GM19240 (cell line): ENCODE data around the gene IL1R2.
"Not testable (repeated sequence)": the region's sequence is repeated elsewhere in the genome, so short reads cannot be mapped to it uniquely, and the experiment has no call there.

Source experiments
- DNase-seq: peaks from one replicate; pipeline ENCODE4 v3.0.0; 2011; ENCODE audit warnings: low spot score; ENCODE audit not compliant: insufficient read length

The IL1R2 gene

GRCh38 chr2:101998896-101999789 is 7.4 kb downstream of the IL1R2 start:
- DNase-seq = no peak

GRCh38 chr2:102000012-102000411 is 8.3 kb downstream of the IL1R2 start:
- DNase-seq = no peak

DNA sequence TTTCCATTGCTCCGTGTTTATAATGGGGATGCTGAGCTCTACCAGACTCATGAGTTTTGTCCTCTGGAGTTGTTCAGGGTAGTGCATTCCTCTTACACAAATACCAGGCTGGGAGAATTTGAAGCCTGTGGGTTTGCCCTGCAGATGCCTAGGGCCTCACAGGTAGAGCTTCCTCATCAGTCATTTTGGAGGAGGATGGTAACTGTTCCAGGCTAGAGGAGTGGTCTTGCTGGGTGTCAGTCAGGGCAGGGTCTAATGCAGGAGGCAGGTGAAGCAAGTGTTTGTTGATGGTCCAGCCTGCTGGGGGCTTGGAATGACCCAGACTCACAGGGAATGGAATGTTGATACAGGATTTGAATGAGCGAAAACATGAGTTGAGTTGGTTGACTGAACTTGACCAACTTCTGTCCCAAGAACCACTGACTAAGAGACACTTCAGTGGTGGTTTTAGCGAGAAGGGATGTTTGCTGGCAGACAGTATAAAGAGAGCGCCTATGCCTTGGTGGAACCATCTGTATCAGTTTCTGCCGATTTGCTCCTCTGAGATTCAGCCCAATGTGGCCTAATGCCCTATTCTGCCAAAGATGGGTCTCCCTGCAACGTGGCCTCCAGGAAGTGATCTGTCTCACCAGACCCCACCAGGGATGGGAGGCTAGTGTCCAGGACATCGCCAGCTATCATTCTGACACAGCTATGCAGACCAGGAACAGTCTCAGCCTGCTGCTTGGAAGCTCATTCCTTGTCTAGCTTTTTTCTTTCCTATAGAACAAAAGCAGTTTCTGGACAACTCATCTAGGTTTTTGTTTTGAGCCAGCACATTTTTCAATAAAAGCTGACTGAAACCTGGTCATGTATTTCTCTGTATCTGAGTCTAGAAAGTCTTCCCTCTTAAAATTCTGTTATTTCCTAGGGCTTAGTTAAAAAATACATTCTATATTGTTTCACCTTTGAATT is 9.3 kb downstream of the IL1R2 start:
- no peak for DNase-seq

- DNase-seq = no peak
These were observed 10.0 kb downstream of the IL1R2 start for GRCh38 chr2:102001767-102002142.

DNA sequence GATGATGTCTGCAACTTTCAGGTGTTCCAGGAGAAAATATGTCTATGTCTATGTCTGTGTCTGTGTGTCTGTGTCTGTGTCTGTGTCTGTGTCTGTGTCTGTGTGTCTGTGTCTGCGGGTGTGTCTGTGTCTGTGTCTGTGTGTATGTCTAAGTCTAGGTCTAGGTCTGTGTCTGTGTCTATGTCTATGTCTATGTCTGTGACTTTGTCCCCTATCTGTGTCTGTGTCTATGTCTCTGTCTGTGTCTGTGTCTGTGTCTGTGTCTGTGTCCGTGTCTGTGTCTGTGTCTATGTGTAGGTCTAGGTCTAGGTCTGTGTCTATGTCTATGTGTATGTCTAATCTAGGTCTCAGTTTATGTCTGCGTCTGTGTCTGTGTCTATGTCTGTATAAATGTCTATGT is 10.5 kb downstream of the IL1R2 start:
- no peak for DNase-seq

DNA sequence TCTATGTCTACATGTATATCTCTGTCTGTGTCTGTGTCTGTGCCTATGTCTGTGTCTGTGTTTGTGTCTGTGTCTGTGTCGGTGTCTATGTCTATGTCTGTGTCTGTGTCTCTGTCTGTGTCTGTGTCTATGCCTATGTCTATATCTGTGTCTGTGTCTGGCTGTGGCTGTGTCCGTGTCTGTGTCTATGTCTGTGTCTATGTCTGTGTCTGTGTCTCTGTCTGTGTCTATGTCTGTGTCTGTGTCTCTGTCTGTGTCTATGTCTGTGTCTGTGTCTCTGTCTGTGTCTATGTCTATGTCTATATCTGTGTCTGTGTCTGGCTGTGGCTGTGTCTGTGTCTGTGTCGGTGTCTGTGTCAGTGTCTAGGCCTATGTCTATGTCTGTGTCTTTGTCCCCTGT is 11.1 kb downstream of the IL1R2 start:
- DNase-seq = not testable (repeated sequence)

DNA sequence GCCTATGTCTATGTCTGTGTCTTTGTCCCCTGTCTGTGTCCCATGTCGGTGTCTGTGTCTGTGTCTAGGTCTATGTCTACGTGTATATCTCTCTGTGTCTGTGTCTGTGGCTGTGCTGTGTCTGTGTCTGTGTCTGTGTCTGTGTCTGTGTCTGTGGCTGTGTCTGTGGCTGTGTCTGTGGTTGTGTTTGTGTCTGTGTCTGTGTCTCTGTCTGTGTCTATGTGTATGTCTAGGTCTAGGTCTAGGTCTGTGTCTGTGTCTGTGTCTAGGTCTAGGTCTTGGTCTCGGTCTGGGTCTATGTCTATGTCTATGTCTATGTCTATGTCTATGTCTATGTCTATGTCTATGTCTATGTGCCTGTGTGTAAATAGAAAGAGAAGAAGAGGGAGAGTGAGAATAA is 11.9 kb downstream of the IL1R2 start:
- DNase-seq = no peak

DNA sequence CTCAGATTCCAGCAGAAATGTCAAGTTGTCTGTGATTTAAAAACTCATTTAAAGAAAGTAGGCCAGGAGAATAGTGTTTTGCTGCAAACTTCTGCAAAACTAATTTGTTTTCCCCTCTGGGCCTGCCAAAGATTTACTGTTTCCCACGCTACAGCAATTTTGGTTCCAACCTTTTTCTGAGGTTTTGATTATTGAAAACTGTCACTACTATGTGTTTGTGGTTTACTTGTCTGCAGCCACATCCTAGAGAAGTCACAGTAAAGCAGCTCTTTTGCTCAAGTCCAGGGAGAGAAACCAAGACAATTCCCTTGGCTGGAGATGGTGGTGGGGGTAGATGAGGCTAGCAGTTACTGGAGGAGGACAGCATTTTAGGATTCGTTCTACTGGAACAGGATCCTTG is 12.8 kb downstream of the IL1R2 start:
- no peak for DNase-seq

DNA sequence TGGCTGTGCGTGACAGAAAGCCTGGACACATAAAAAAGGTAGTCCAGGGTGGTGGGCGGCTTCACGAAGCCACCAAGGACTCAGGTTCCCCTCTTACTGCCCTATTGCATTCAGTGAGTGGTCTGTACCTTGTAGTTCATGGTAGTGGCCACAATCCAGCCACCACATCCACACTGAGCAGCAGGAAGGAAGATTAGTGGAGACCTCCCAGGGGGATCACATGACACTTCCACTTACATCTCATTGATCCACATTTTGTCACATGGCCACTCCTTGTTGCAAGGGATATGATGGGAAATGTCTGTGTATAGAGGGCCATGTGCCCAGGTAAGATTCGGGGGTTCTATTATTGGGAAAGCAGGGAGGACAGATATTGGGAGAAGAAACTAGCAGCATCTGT is 13.7 kb downstream of the IL1R2 start:
- no peak for DNase-seq

DNA sequence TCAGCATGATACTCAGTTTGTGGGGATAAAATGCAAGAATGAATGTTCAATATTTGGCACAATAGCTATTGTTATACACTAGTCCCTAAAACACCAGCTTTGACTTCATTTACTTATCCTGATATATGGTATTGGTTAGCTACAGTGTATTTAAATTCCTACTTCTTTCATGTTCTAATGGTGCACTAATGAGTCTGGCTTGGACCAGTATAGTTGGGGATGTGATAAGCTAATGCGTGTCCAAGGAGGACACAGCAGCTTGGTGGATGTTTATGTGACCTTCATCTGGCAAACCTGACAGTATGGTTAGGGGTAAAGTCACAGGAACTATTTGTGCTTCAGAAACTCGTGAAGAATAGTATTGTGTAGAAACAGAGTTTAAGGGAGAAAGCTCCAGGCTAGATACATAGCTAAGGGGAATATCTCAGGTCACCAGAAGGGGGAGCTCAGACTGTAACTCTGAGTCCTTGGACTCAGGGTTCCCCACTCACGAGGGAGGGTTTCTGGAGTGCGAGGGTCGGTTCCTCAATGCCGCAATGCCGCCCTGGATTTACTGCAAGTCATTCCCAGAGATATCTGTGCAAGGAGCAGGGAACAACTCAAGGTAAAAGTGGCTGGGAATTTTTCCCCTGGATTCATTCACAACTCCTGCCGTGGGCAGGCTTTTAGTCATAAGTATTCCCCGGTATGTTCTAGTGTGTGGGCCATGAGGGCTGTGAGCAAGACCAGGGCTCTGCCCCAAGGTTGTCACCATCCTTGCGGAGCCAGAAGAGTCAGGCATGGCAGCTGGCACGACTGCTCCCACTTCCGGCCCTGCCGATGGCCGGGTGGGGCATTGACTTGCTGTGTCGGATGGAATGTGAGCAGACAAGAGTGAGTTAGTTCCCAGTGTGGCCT is 14.5 kb downstream of the IL1R2 start:
- no peak for DNase-seq

- DNase-seq = no peak
These were observed 15.1 kb downstream of the IL1R2 start for GRCh38 chr2:102006886-102007278.

GRCh38 chr2:102008490-102008889 is 16.7 kb downstream of the IL1R2 start:
- no peak for DNase-seq

DNA sequence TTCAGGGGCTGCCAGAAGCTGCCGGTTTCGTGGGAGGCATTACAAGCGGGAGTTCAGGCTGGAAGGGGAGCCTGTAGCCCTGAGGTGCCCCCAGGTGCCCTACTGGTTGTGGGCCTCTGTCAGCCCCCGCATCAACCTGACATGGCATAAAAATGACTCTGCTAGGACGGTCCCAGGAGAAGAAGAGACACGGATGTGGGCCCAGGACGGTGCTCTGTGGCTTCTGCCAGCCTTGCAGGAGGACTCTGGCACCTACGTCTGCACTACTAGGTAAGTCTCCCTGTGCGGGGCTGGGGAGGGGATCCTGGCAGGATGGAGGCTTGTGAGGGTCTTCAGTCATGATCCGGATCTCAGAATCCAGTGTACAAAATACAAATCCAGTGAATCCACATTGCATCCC is 17.8 kb downstream of the IL1R2 start:
- no peak for DNase-seq

GRCh38 chr2:102010902-102011301 is 19.1 kb downstream of the IL1R2 start:
- DNase-seq = no peak

DNA sequence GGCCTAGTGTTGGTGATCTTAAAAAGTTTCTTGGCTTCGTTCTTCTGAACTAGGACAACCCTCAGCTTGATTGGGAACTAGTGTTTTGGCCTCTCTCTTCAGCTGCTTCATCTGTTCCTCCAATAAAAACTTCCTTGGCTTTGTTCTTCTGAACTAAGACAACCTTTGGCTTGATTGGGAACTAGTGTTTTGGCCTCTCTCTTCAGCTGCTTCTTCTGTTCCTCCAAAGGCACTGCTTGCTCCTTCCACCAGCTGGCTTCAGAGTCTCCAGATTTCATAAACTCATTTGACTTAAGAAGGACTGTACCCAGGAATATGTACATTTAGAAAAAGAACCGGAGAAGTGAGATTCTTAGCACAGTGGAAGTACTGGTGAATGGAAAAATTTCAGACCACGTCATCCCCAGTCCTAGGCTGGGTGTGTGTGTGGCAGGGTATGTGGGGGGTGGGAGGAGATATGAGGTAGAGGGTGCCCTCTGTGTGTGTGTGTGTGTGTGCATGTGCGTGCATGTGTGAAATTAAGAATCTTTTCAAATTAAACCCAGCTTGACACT is 20.4 kb downstream of the IL1R2 start:
- no peak for DNase-seq

DNA sequence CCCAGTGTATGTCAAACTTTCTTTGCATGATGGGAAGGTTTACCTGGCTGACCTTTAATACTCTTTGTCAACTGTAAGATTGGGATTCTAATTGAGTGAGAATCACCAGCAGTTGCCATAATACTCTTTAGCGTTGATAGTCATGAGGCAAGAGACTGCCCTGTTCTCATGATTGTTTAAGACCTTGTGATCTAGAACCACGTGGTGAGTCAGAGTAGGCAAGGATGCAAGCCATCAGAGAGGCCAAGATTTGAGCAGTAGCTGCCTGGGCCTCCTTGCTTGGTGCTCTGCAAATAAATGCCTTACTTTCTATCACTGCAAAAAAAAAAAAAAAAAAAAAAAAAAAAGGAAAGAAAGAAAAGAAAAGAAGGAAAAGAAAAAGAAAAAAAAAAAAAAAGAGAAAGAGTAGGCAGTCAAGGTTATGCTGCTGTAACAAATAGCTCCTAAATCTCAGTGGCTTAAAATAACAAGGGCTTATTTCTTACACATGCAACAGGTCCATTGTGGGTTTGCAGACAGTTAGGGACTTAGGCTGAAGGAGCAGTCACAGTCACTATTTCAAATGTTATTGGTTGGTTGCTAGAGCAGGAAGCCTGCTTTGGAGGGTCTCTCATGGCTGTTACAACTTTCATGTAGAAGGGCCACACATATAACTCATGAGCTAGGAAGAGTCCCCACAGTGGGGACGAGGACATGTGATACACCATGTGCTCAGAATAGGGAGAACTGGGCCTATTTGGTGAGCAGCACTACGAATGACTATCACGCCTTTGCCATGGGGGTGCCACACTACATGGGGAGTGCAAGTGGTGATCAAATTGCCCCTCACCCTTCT is 21.7 kb downstream of the IL1R2 start:
- no peak for DNase-seq

DNA sequence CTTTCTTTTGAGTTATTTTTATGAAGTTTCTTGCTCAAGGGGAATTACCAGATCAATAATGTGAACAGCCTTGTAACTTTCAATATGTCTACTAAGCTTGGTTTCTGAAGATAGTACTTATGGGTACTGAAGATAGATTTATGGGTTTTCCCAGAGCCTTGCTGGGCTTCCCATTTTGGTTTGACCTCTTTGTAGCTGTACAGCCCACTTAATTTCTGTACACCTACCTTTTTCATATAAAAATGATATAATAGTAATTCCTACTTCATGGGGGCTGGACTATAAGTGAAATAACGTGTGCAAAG is 22.2 kb downstream of the IL1R2 start:
- no peak for DNase-seq

GRCh38 chr2:102015399-102015798 is 23.6 kb downstream of the IL1R2 start:
- no peak for DNase-seq

- no peak for DNase-seq
These were observed 24.7 kb downstream of the IL1R2 start for GRCh38 chr2:102016399-102016955.

DNA sequence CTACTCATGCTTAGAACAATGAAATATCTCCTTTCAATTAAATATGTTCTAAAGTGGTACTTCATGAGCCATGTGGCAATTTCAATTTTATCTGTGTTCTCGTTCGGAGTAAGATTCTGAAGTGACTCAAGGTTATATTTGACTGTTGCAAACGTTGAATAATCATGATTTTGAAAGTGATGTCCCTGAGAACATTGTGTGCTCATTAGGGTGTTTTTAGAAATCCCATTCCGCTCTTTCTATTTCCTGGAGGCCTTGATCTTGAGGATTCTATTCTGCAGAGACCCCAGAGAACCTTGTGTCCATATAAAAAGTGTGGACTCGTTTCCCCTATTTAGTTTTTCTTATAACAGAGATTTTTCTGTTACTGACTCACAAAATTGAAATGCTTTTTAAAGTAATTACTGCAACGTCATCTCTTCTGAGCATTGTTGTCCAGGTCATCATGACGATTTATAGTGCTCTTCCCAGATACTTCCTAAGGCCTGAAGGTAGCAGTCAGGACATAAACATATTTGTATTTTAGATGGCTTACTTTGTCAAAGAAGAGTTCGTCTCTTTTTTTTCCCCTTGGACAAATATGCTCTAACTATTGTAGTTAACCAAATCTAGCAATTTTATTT is 27.2 kb downstream of the IL1R2 start:
- no peak for DNase-seq
